Peyer's patch (tissue), 4 donors: ENCODE data around the gene EYS. TPM values are rescaled to one million over a fixed set of nuclear protein-coding genes. Genes with fewer than 3 reads are reported as not detected.

Experiments used
- DNase-seq, 3 donors: peaks; one replicate each; pipeline ENCODE4 v3.0.0-alpha.2; 2017 to 2019
- H3K27ac ChIP-seq, 4 donors: fragments of 200-600 bp; sonication (generic); one replicate each; pipeline ENCODE4 v1.5.1; 2016 to 2019
- H3K27me3 ChIP-seq, 2 donors: fragments of 200-600 bp; sonication (generic); one replicate each; pipeline ENCODE4 v1.5.1; 2019
- H3K36me3 ChIP-seq, 3 donors: fragments of 200-600 bp; sonication (generic); one replicate each; pipeline ENCODE4 v1.5.1; 2016 to 2019
- H3K4me1 ChIP-seq, 4 donors: fragments of 200-600 bp; sonication (generic); one replicate each; pipeline ENCODE4 v1.5.1; 2016 to 2019
- H3K4me3 ChIP-seq, 4 donors: fragments of 200-600 bp; sonication (generic); 1 replicate in 3 of 4; 2 replicates in 1 of 4; pipeline ENCODE4 v1.5.1; 2016 to 2019; ENCODE audit warnings: mild to moderate bottlenecking in 1 of 4
- H3K9me3 ChIP-seq, 4 donors: fragments of 200-600 bp; sonication (generic); one replicate each; pipeline ENCODE4 v1.5.1; 2016 to 2019; ENCODE audit warnings: mild to moderate bottlenecking in 1 of 4
- POLR2A ChIP-seq, 2 donors: fragments of 450-650 bp; IDR thresholded peaks; one replicate each; pipeline ENCODE4 v1.5.1; 2017; ENCODE audit warnings: antibody characterized with exemption in 2 of 2, mild to moderate bottlenecking in 2 of 2, moderate library complexity in 2 of 2
- total RNA-seq, 4 donors: library from RNA; depleted of rRNA; stranded (reverse); fragments of >200 nt; gene quantifications; one replicate each; pipeline ENCODE4 v1.1.0, GENCODE V29; 2016
- TF ChIP-seq, protein P1 (sequence below), 6 experiments: fragments of 450-650 bp in 4 of 6; fragments of 200-600 bp in 2 of 6; sonication (generic) in 1 of 6; IDR thresholded peaks; one replicate each; pipeline ENCODE4 v1.5.1; 2017 to 2019; ENCODE audit warnings: antibody characterized with exemption in 6 of 6, mild to moderate bottlenecking in 3 of 6, moderate library complexity in 1 of 6

EYS gene
- total RNA-seq, 4 donors from 2014 or later = 0.13 to 1.5 (median 0.35) TPM; not detected in 1

DNA sequence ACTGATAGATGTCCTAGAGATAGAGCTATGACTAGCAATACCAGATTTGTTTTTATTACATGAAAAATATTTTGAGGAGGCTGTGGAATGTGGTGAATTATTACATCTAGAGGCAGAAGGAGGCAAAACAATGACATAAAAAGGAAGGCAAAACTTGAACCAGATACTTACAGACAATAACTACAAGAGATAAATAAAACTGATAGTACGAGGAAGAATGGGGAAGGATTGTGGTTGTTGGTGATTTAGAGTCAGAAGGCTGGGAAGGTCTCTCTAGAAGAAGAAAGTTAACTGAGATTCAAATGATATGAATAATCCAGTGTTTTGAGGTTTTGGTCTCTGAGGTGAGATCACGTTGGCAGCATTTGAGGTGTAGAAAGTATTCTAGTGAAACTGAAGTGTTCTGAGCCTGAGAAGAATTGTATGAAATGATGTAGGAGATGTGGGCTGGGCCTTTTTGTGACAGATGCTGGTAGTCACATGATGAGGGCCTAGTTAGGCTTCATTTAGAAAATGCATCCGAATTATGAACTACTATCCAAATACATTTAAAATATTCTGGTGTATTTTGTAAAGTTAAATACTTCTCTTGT lies 589.1 kb downstream of the EYS start:
- no peaks in the 10 kb centered on the region for H3K4me1 ChIP-seq
- no peaks in the 10 kb centered on the region for H3K27me3 ChIP-seq

DNA sequence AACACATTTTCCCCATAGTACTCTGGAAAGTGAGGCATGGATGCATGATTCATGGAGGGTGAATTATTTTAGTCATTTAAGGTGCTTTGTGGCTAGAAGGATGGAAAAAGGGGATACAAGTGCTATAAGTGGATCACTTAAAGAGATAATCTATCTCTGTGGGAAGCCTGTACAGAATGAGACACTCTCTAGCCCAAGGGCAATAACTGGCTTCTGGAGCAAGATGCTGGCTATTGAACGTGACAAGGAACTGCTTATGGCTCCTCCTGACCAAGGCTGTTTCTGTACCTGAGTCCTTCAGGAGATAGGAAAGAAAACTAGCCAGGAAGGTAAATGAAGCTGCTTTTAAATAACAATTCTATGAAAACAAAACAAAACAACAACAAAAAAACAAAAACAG lies 590.7 kb downstream of the EYS start:
- no peak for TF ChIP-seq POLR2A (IDR thresholded peaks at IDR 0.05)
- TF ChIP-seq, protein P1, sequence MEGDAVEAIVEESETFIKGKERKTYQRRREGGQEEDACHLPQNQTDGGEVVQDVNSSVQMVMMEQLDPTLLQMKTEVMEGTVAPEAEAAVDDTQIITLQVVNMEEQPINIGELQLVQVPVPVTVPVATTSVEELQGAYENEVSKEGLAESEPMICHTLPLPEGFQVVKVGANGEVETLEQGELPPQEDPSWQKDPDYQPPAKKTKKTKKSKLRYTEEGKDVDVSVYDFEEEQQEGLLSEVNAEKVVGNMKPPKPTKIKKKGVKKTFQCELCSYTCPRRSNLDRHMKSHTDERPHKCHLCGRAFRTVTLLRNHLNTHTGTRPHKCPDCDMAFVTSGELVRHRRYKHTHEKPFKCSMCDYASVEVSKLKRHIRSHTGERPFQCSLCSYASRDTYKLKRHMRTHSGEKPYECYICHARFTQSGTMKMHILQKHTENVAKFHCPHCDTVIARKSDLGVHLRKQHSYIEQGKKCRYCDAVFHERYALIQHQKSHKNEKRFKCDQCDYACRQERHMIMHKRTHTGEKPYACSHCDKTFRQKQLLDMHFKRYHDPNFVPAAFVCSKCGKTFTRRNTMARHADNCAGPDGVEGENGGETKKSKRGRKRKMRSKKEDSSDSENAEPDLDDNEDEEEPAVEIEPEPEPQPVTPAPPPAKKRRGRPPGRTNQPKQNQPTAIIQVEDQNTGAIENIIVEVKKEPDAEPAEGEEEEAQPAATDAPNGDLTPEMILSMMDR (IDR thresholded peaks at IDR 0.05) = no peak
- Histone ChIP-seq H3K4me3 (no peak overlapping the region), H3K27me3 (no peaks in the 10 kb centered on the region), H3K4me1 (no peaks in the 10 kb centered on the region), H3K36me3 (no peaks in the 10 kb centered on the region), H3K9me3 (no peaks in the 10 kb centered on the region), H3K27ac (no peak overlapping the region)
- no peak for DNase-seq

More for the DNA sequence above, 589.1 kb downstream of the EYS start:
- H3K9me3 ChIP-seq = no peaks in the 10 kb centered on the region
- H3K36me3 ChIP-seq = no peaks in the 10 kb centered on the region
- no peak overlapping the region for H3K4me3 ChIP-seq
- no peak for TF ChIP-seq POLR2A (IDR thresholded peaks at IDR 0.05)
- TF ChIP-seq, protein P1 (IDR thresholded peaks at IDR 0.05) = no peak
- H3K27ac ChIP-seq = no peak overlapping the region
- DNase-seq = no peak

DNA sequence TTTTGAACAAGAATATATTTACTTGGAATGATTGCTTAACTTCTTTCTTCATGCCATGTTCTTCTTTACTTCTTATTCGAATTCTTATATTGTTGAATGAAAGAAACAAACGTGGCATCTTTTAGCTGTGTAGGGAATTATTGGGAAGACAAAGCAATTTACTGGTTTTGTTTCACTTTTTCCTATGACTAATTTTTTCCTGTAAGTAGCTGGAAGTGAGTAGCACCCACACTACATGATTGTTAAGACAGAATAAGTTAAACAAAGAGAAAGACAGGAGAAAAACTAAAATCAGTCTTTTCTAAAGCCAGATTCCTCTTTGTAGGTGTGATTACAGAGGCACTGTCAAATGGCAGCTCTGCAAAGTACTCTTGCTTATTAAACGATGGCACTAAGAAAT lies 593.4 kb downstream of the EYS start:
- no peaks in the 10 kb centered on the region for H3K9me3 ChIP-seq
- no peaks in the 10 kb centered on the region for H3K36me3 ChIP-seq
- H3K4me1 ChIP-seq = no peaks in the 10 kb centered on the region
- TF ChIP-seq, protein P1 (IDR thresholded peaks at IDR 0.05) = no peak
- TF ChIP-seq POLR2A (IDR thresholded peaks at IDR 0.05) = no peak
- H3K4me3 ChIP-seq = no peak overlapping the region
- H3K27me3 ChIP-seq = no peaks in the 10 kb centered on the region
- H3K27ac ChIP-seq = no peak overlapping the region
- DNase-seq = no peak

DNA sequence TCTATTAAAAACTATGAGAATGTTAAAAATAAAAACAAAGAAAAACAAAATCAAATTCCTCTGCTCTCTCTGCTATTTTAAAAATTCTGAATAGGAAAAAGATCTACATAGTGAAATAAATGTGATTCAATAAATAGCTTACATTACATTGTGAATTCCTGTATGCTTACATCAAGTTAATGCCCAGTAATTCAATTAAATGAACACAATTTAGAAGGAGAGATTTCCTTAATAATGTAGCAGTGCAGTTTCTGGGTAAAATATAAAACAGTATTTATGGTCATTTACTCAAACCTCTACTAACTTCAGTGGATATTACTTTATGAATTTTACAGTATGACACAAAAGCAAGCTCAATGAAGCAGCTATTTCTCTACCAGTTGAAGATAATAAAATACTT lies 594.6 kb downstream of the EYS start:
- TF ChIP-seq, protein P1 (IDR thresholded peaks at IDR 0.05) = no peak
- no peak for TF ChIP-seq POLR2A (IDR thresholded peaks at IDR 0.05)
- H3K36me3 ChIP-seq = no peaks in the 10 kb centered on the region
- no peak overlapping the region for H3K27ac ChIP-seq
- DNase-seq = no peak
- no peaks in the 10 kb centered on the region for H3K9me3 ChIP-seq
- no peaks in the 10 kb centered on the region for H3K27me3 ChIP-seq
- no peaks in the 10 kb centered on the region for H3K4me1 ChIP-seq
- H3K4me3 ChIP-seq = no peak overlapping the region

DNA sequence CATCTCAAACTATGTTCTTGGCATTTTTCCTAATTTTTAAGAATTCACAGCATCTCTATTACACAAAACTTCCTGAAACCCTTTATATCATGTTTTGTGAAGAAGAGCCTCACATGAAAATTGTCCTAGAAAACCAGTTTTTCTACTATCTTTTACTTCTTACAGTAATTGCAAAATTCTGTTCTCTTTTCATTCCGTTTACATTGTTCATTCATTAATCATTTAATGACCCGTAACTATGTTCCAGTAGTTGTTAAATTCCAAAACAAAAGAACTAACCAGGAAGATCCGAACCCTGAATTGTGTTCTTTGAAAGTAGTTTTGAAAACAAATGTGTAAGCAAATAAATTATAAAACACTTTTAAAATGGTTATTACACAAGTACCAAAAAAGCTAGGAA lies 597.0 kb downstream of the EYS start:
- H3K27ac ChIP-seq = no peak overlapping the region
- TF ChIP-seq POLR2A (IDR thresholded peaks at IDR 0.05) = no peak
- TF ChIP-seq, protein P1 (IDR thresholded peaks at IDR 0.05) = no peak
- no peaks in the 10 kb centered on the region for H3K4me1 ChIP-seq
- no peaks in the 10 kb centered on the region for H3K9me3 ChIP-seq
- no peak for DNase-seq
- no peaks in the 10 kb centered on the region for H3K27me3 ChIP-seq
- no peaks in the 10 kb centered on the region for H3K36me3 ChIP-seq
- H3K4me3 ChIP-seq = no peak overlapping the region

DNA sequence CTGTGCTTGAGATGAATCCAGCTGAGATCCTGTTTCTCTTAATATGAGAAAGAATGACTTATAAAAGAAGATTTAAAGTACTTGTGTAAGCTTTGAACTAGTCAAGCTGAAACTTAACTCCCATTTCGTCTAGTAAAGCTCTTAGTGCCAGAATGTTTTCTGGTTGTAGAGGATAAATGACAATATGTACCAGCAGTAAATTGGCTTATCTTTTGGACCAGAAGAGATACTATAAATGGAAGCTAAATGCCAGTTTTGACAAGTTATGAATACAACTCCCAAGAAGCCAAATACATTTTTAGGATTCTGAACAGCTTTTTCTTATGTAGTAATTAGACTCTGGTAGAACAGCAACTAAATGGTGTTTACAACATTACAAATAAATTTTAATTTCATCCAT lies 608.7 kb downstream of the EYS start:
- no peak overlapping the region for H3K27ac ChIP-seq

More for the DNA sequence above, 608.7 kb downstream of the EYS start:
- no peak overlapping the region for H3K4me3 ChIP-seq
- no peaks in the 10 kb centered on the region for H3K9me3 ChIP-seq
- TF ChIP-seq POLR2A (IDR thresholded peaks at IDR 0.05) = no peak
- TF ChIP-seq, protein P1 (IDR thresholded peaks at IDR 0.05) = no peak
- H3K4me1 ChIP-seq = no peaks in the 10 kb centered on the region
- no peak for DNase-seq
- H3K27me3 ChIP-seq = no peaks in the 10 kb centered on the region
- no peaks in the 10 kb centered on the region for H3K36me3 ChIP-seq
